Activated CD8-positive, alpha-beta T cell treated with anti-CD3 and anti-CD28 coated beads for 36 hours (primary cell): ENCODE measurements around the gene RAB3A. TPM values are rescaled to one million over a fixed set of nuclear protein-coding genes. Genes with fewer than 3 reads are reported as not detected.

Experiments used
- ATAC-seq: fragments of 200-7000 bp; cut with Tn5 transposase; one replicate; pipeline ENCODE4 v1.10.0; 2021; ENCODE audit warnings: mild to moderate bottlenecking, moderate library complexity
- CTCF ChIA-PET: fragments of 350-600 bp; sonication (Branson Sonifier 250); formaldehyde crosslinking; loops from one replicate; lab custom pipeline; 2021; ENCODE audit warnings: antibody characterized with exemption; lab: Charles Lee
- POLR2A ChIA-PET: fragments of 350-600 bp; sonication (Branson Sonifier 250); formaldehyde crosslinking; loops from one replicate; lab custom pipeline; 2021; ENCODE audit warnings: antibody characterized with exemption; lab: Charles Lee
- DNase-seq: peaks from one replicate; pipeline ENCODE4 v3.0.0-alpha.2; 2020
- H3K27ac Mint-ChIP-seq: one replicate; pipeline ENCODE4 v1.8.0; 2021; ENCODE audit warnings: mild to moderate bottlenecking, mixed read lengths
- H3K27me3 Mint-ChIP-seq: one replicate; pipeline ENCODE4 v1.8.0; 2021; ENCODE audit warnings: mixed read lengths
- H3K36me3 Mint-ChIP-seq: one replicate; pipeline ENCODE4 v1.8.0; 2021; ENCODE audit warnings: low read depth, mixed read lengths
- H3K4me1 Mint-ChIP-seq: one replicate; pipeline ENCODE4 v1.8.0; 2021; ENCODE audit warnings: low read depth, mixed read lengths
- H3K4me3 Mint-ChIP-seq: one replicate; pipeline ENCODE4 v1.8.0; 2021; ENCODE audit warnings: mild to moderate bottlenecking, moderate library complexity, mixed read lengths
- H3K9me3 Mint-ChIP-seq: one replicate; pipeline ENCODE4 v1.8.0; 2021; ENCODE audit warnings: mixed read lengths
- intact Hi-C: fragments of 100-400 bp; cut with micrococcal nuclease; formaldehyde crosslinking; loops from one replicate; pipeline ENCODE4 v1.10.0; 2022
- total RNA-seq, 2 experiments: library from RNA; stranded (reverse); gene quantifications; one replicate each; pipeline ENCODE4 v1.2.3, GENCODE V29; 2021
- TF ChIP-seq, protein P1 (sequence below): fragments of 200-600 bp; IDR thresholded peaks from one replicate; pipeline ENCODE4 v1.8.0; 2022; ENCODE audit warnings: antibody characterized with exemption, mild to moderate bottlenecking

RAB3A gene
- total RNA-seq, 2 experiments from 2014 or later: 8.9 to 11.3 TPM

DNA sequence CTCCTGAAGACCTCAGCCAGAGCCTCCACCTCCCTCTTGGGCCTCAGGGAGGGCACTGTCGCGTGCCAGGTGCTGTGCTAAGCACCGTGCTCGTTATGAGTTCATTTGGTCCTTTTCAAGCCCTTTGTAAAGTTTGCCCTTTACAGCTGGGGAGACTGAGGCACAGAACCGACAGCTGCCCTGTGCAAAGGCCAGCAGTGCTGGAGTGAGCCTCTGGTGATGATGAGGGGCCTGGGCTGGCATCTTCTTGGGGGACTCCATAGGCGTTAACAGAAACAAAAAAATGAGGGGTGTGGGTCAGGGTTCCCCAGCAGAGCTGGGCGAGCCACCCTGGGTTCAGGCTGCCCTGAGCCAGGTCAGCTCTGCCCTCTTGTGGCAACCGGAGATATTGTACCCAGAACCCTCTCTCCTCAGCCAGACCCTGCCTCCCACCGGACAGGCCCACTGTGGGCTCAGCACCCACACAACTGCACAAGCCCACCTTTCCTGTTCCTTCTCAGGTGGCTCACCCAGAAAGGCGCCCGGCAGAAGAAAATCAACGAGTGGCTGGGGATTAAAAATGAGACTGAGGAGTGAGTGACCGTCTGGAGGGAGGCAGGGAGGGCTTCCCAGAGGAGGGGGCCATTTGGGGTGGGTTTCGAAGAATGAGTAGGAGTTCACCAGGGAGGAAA, 35.7 kb downstream of the RAB3A start:
- ChIA-PET POLR2A (interaction anchor here (1.2 to 1.3 kb wide), 2 partner anchors 9 kb away, joined by 3 to 7 read pairs; no protein-coding TSS in a partner anchor), CTCF (interaction anchor here (0.5 to 3.1 kb wide), 18 partner anchors 9 to 160 kb away, joined by 3 to 16 read pairs (median 3); partner anchors contain the start of gene MPV17L2)
- ATAC-seq (peak; percentile 99), DNase-seq (peak; percentile 76)
- intact Hi-C loops: loop anchor here (5.0 kb wide), 1 partner anchor 56 kb away; no protein-coding TSS in a partner anchor
- H3K27ac Mint-ChIP-seq: no peak overlapping the region
- TF ChIP-seq, protein P1, sequence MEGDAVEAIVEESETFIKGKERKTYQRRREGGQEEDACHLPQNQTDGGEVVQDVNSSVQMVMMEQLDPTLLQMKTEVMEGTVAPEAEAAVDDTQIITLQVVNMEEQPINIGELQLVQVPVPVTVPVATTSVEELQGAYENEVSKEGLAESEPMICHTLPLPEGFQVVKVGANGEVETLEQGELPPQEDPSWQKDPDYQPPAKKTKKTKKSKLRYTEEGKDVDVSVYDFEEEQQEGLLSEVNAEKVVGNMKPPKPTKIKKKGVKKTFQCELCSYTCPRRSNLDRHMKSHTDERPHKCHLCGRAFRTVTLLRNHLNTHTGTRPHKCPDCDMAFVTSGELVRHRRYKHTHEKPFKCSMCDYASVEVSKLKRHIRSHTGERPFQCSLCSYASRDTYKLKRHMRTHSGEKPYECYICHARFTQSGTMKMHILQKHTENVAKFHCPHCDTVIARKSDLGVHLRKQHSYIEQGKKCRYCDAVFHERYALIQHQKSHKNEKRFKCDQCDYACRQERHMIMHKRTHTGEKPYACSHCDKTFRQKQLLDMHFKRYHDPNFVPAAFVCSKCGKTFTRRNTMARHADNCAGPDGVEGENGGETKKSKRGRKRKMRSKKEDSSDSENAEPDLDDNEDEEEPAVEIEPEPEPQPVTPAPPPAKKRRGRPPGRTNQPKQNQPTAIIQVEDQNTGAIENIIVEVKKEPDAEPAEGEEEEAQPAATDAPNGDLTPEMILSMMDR: peak; percentile 88
- peaks cover 24% of the 10 kb centered on the region for H3K36me3 Mint-ChIP-seq
- H3K4me3 Mint-ChIP-seq: no peak overlapping the region
- no peaks in the 10 kb centered on the region for H3K27me3 Mint-ChIP-seq
- H3K9me3 Mint-ChIP-seq: no peaks in the 10 kb centered on the region
- peaks cover 4% of the 10 kb centered on the region for H3K4me1 Mint-ChIP-seq

DNA sequence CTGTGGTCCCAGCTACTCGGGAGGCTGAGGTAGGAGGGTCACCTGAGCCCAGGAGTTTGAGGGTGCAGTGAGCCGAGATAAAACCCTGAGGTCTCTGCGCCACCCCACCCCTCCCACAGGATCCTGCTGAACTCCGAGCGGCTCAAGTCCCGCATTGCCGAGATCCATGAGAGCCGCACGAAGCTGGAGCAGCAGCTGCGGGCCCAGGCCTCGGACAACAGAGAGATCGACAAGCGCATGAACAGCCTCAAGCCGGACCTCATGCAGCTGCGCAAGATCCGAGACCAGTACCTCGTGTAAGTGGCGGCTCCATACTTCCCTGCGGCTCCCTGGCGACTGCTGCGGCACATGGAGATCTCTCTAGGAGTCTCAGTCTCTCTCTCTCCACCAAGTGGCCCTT, 36.8 kb downstream of the RAB3A start:
- H3K9me3 Mint-ChIP-seq: no peaks in the 10 kb centered on the region
- H3K36me3 Mint-ChIP-seq: peaks cover 24% of the 10 kb centered on the region
- no peak overlapping the region for H3K27ac Mint-ChIP-seq
- CTCF ChIA-PET: interaction anchor here (0.9 to 3.1 kb wide), 5 partner anchors 19 to 57 kb away, joined by 3 to 16 read pairs (median 3); no protein-coding TSS in a partner anchor
- H3K27me3 Mint-ChIP-seq: no peaks in the 10 kb centered on the region
- POLR2A ChIA-PET: interaction anchor here (0.7 to 1.3 kb wide), 2 partner anchors 10 to 194 kb away, joined by 4 to 7 read pairs; no protein-coding TSS in a partner anchor
- DNase-seq (no peak), ATAC-seq (no peak)
- TF ChIP-seq, protein P1: no peak
- no peak overlapping the region for H3K4me3 Mint-ChIP-seq
- intact Hi-C loops: loop anchor here (5.0 kb wide), 1 partner anchor 55 kb away; no protein-coding TSS in a partner anchor
- H3K4me1 Mint-ChIP-seq: no peaks in the 10 kb centered on the region

DNA sequence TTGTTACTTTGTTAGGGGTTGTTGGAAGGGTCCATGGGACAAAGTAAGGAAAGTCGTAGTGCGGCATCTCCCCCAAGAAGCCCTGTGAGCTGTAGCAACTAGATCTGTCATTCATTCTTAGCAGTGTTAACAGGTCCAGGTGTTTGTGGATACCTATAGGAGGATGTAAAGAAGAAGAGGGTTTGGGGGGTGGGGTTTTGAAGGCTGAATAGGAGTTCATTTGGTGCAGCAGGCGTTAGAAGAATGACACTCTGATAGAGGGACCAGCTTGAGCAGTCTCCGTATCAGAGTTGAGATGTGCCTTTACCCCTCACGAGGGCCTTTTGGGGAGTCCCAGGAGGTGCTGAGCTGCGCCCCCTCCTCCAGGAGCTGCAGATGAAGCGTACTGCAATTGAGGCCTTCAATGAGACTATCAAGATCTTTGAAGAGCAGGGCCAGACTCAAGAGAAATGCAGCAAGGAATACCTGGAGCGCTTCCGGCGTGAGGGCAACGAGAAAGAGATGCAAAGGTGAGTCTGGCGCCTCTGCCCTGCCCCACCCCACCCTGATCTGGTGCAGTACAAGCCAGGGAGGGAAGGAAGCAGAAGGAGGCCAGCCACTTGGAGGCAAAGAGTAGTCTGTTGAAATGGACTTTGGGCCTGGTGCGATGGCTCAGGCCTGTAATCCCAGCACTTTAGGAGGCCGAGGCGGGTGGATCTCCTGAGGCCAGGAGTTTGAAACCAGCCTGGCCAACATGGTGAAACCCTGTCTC, 37.9 kb downstream of the RAB3A start:
- H3K27ac Mint-ChIP-seq: no peak overlapping the region
- DNase-seq (no peak), ATAC-seq (no peak)
- no peak overlapping the region for H3K4me3 Mint-ChIP-seq
- H3K4me1 Mint-ChIP-seq: peaks cover 4% of the 10 kb centered on the region
- intact Hi-C loops: loop anchor here (5.0 kb wide), 1 partner anchor 54 kb away; no protein-coding TSS in a partner anchor
- TF ChIP-seq, protein P1: no peak
- CTCF ChIA-PET: interaction anchor here (1.5 to 3.1 kb wide), 2 partner anchors 20 to 53 kb away, joined by 3 to 13 read pairs; no protein-coding TSS in a partner anchor
- H3K36me3 Mint-ChIP-seq: peaks cover 24% of the 10 kb centered on the region
- no peaks in the 10 kb centered on the region for H3K9me3 Mint-ChIP-seq
- POLR2A ChIA-PET: interaction anchor here (0.7 to 1.5 kb wide), 2 partner anchors 8 to 164 kb away, joined by 3 to 5 read pairs; no protein-coding TSS in a partner anchor
- no peaks in the 10 kb centered on the region for H3K27me3 Mint-ChIP-seq

DNA sequence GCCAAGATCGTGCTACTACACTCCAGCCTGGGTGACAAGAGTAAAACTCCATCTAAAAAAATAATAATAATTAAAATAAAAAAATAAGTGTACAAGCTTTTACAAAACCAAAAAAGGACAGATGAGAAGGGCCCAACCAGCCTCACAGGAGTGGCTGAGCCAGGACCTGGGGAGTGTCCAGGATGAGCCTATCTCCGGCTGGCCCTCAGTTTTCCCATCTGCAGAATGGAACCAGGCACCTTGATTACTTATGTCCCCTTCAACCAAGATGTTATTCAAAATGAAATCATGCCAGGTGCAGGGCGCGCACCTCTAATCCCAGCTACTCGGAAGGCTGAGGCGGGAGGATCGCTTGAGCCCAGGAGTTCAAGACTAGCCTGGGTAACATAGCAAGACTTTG, 39.8 kb downstream of the RAB3A start:
- CTCF ChIA-PET: interaction anchor here (1.3 to 1.6 kb wide), 2 partner anchors 55 to 88 kb away, joined by 3 to 5 read pairs; no protein-coding TSS in a partner anchor
- intact Hi-C loops: no loop called here
- peaks cover 29% of the 10 kb centered on the region for H3K36me3 Mint-ChIP-seq
- ATAC-seq (no peak), DNase-seq (no peak)
- H3K27ac Mint-ChIP-seq: no peak overlapping the region
- H3K4me1 Mint-ChIP-seq: peaks cover 7% of the 10 kb centered on the region
- H3K4me3 Mint-ChIP-seq: no peak overlapping the region
- POLR2A ChIA-PET: no interaction called here
- no peaks in the 10 kb centered on the region for H3K9me3 Mint-ChIP-seq
- TF ChIP-seq, protein P1: no peak
- H3K27me3 Mint-ChIP-seq: no peaks in the 10 kb centered on the region
